Erythroblast (primary cell): ENCODE results near the gene FCHO2.
"Not testable (repeated sequence)": the region's sequence is repeated elsewhere in the genome, so short reads cannot be mapped to it uniquely, and the experiment has no call there.

Experiments
- DNase-seq, 2 experiments: peaks; one replicate each; lab custom pipeline; 2025; lab: John Stamatoyannopoulos, UW
- GATA1 ChIP-seq: IDR thresholded peaks from 2 replicates; pipeline ENCODE4 v1.6.1; 2011; ENCODE audit warnings: low read depth, mild to moderate bottlenecking, control low read depth, low read length, moderate library complexity
- POLR2A ChIP-seq: IDR thresholded peaks from 2 replicates; pipeline ENCODE4 v1.6.1; 2011; ENCODE audit warnings: mild to moderate bottlenecking, low read length

The FCHO2 gene, protein sequence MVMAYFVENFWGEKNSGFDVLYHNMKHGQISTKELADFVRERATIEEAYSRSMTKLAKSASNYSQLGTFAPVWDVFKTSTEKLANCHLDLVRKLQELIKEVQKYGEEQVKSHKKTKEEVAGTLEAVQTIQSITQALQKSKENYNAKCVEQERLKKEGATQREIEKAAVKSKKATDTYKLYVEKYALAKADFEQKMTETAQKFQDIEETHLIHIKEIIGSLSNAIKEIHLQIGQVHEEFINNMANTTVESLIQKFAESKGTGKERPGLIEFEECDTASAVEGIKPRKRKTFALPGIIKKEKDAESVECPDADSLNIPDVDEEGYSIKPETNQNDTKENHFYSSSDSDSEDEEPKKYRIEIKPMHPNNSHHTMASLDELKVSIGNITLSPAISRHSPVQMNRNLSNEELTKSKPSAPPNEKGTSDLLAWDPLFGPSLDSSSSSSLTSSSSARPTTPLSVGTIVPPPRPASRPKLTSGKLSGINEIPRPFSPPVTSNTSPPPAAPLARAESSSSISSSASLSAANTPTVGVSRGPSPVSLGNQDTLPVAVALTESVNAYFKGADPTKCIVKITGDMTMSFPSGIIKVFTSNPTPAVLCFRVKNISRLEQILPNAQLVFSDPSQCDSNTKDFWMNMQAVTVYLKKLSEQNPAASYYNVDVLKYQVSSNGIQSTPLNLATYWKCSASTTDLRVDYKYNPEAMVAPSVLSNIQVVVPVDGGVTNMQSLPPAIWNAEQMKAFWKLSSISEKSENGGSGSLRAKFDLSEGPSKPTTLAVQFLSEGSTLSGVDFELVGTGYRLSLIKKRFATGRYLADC

DNA sequence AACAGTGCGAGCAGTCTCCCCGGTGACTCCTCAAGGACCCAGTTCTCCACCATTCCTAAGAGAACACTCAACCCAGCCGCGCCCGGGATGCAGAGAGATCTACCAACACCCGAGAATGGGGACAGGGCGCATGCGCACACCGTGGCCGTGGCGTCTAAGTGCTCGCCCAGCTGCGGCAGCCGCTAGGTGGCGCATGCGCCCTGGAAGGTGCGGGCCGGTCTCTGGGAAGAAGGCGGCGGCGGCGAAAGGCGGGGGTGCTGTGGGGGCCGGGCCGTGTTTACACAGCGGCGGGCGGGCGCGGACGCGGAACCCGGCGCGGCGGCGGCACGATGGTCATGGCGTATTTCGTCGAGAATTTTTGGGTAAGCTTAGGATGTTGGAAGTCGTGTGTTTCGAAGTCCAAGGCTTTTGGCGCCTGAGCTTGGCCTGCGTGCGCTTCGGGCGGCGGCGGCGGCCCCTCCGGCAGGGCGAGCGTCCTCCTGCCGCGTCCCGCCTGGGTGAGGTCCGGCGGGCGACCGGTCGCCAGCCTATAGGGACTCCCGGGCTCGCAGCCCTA lies at the start of gene FCHO2:
FCHO2 (plus strand) TSS at position 274 of the 556 bp plus-strand sequence; CDS start at position 330, 56 bp downstream.
- TF ChIP-seq POLR2A (peak; percentile 93), GATA1 (no peak)
- peak; percentile 97 to 99 for DNase-seq

DNA sequence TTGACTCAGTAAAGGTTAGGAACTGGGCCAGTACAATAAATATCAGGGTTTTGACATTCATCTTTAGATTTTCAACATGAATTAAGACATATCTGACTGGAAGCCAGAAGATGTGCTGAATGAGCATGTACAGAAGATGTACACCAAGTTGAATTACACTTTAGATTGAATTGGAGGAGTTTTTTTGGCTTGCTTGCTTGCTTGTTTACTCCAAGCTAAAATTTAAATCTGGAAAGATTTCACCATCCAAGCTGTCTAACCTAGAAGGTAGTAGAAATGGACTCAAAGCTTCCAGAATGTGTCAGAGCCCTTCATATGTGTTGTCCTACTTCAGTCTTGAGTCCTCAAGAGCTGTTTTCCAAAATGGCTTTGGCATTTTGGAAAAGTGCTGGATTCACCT lies 49.0 kb upstream of the FCHO2 start:
- TF ChIP-seq GATA1 (no peak), POLR2A (no peak)

DNA sequence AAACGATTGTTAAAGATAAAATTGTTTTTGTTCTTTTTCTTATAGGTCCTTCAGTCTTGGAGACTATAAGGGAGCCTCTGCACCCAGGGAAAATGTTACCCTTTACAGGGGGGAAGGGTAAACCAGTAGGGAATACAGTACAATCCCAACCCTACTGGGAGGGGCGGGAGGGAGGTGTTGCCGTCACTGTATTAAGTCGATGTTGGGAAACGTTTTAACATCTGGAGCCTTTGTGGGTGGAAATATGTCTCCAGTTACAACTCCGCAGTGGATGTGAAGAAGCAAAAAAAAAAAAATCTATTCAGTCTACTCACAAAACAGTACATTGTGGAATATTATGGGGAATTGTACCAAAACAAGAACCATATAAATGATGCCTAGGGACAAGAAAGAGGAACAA lies 47.2 kb upstream of the FCHO2 start:
- TF ChIP-seq POLR2A = no peak
- no peak for TF ChIP-seq GATA1
- no peak for DNase-seq

More for the DNA sequence above, 49.0 kb upstream of the FCHO2 start:
- no peak for DNase-seq

- no peak for DNase-seq
- TF ChIP-seq POLR2A (no peak), GATA1 (no peak)
Observed at GRCh38 chr5:72917371-72917776, 38.5 kb upstream of the FCHO2 start.

- DNase-seq = peak; percentile 49 to 69
- TF ChIP-seq GATA1 = no peak
- no peak for TF ChIP-seq POLR2A
Observed at GRCh38 chr5:72920690-72921502, 34.9 kb upstream of the FCHO2 start.

GRCh38 chr5:72921886-72922285 lies 34.0 kb upstream of the FCHO2 start:
- TF ChIP-seq POLR2A = no peak
- TF ChIP-seq GATA1 = no peak
- peak; percentile 74 to 82 for DNase-seq

DNA sequence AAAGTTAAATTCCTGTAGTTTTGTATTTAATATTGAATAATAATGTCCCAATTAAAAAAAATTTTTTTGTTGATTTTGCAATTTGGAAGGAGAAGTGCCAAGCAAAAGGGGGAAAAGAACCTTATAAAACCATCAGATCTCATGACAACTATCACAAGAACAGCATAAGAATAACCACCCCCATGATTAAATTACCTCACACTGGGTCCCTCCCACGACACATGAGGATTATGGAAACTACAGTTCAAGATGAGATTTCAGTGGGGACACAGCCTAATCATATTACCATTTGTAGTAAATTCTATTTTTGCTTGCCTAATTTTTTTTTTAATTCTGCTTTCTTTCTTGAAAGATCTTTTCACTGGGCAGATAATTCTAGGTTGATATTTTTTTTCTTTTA lies 33.4 kb upstream of the FCHO2 start:
- DNase-seq = peak; percentile 51 to 62

GRCh38 chr5:72925336-72926010 lies 30.4 kb upstream of the FCHO2 start:
- TF ChIP-seq GATA1 (no peak), POLR2A (no peak)

More for the DNA sequence above, 33.4 kb upstream of the FCHO2 start:
- TF ChIP-seq POLR2A = no peak
- no peak for TF ChIP-seq GATA1

GRCh38 chr5:72932686-72933085 lies 23.2 kb upstream of the FCHO2 start:
- DNase-seq = not testable (repeated sequence)

More at GRCh38 chr5:72925336-72926010, 30.4 kb upstream of the FCHO2 start:
- no peak for DNase-seq

DNA sequence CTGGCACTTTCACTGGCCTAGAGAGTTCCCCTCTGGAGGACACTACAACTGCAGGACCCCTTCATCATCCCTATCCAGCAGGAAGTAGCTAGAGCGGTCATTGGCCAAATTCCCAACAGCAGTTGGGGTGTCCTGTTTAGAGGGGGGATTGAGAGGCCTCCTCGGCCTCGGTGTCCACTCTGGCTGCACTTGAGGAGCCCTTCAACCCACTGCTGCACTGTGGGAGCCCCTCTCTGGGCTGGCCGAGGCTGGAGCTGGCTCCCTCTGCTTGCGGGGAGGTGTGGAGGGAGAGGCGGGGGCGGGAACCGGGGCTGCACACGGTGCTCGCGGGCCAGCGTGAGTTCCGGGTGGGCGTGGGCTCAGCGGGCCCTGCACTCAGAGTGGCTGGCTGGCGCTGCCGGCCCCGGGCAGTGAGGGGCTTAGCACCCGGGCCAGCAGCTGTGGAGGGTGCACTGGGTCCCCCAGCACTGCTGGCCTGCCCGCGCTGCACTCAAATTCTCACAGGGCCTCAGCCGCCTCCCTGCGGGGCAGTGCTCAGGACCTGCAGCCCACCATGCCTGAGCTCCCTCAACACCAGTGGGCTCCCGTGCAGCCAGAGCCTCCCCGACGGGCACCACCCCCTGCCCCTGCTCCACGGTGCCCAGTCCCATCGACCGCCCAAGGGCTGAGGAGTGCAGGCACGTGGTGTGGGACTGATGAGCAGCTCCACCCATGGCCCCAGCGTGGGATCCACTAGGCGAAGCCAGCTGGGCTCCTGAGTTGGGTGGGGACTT lies 20.7 kb upstream of the FCHO2 start:
- DNase-seq = not testable (repeated sequence)

GRCh38 chr5:72936893-72937292 lies 18.9 kb upstream of the FCHO2 start:
- TF ChIP-seq GATA1 (no peak), POLR2A (no peak)
- DNase-seq = no peak

DNA sequence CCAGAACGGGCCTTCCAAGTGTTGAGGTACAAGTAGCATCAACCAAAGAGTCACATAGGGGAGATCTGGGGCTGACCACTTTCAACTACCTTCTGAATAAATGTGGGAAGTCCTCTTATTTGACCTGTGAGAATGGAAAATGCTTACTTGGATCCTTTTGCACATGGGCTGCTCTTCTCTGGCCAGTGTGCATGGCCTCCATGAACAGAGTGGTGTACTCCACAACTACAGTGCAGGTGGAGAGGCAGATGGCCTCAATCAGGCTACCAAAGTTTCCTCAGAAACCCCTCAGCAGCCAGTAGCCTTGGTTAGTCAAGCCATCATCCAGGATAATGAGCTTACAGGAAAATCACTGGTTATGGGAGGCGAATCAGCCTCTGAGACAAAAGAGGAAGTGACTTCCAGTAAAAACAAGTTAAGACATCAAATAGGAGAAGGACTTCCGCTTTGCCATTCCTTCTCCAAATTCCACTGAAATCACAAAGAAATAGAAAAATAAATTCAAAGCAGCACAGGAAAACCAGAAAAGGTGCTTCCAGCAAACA lies 18.3 kb upstream of the FCHO2 start:
- TF ChIP-seq POLR2A (no peak), GATA1 (no peak)
- no peak for DNase-seq
